HepG2 (cell line): ENCODE data around the gene INO80B. TPM values are rescaled to one million over a fixed set of nuclear protein-coding genes. Genes with fewer than 3 reads are reported as not detected.

Source experiments
- HOXA9 ChIP-seq: sonication (generic); formaldehyde crosslinking; IDR thresholded peaks from 2 replicates; pipeline ENCODE4 v1.8.1; 2022; ENCODE audit warnings: missing genetic modification reagents, mild to moderate bottlenecking, moderate library complexity, borderline replicate concordance
- KLF16 ChIP-seq, 2 experiments: sonication (generic) in 1 of 2; formaldehyde crosslinking in 1 of 2; IDR thresholded peaks; 2 replicates each; pipeline versions ENCODE4 v1.6.1 to v1.8.0; 2016 to 2023; ENCODE audit warnings: missing genetic modification reagents in 2 of 2, missing compliant biosample characterization in 1 of 2
- PAXIP1 ChIP-seq: sonication (generic); formaldehyde crosslinking; conservative IDR thresholded peaks from 2 replicates; pipeline ENCODE4 v1.4.0; 2020; ENCODE audit warnings: mild to moderate bottlenecking, missing genetic modification reagents, moderate library complexity
- RCOR2 ChIP-seq: IDR thresholded peaks from 2 replicates; pipeline ENCODE4 v1.6.1; 2016; ENCODE audit warnings: missing biosample characterization, missing genetic modification reagents
- RFXAP ChIP-seq: sonication (generic); formaldehyde crosslinking; IDR thresholded peaks from 2 replicates; pipeline ENCODE4 v1.4.0; 2020; ENCODE audit warnings: missing genetic modification reagents, borderline replicate concordance
- ZNF878 ChIP-seq: sonication (generic); formaldehyde crosslinking; IDR thresholded peaks from 2 replicates; pipeline ENCODE4 v1.8.1; 2023; ENCODE audit warnings: mild to moderate bottlenecking, missing genetic modification reagents, moderate library complexity
- polyA plus RNA-seq, 8 experiments: library from polyadenylated mRNA; depleted of rRNA in 3 of 8; stranded (reverse) in 7 of 8; unstranded in 1 of 8; fragments of >200 nt; fragmentation: Illumina TruSeq in 4 of 8; extraction: Trizol in 4 of 8; gene quantifications; 2 replicates each; pipeline versions ENCODE4 v1.2.1 to v1.2.3, GENCODE V29; 2011 to 2016; ENCODE audit warnings: low read depth in 4 of 8, missing spikeins in 1 of 8, mixed read lengths in 1 of 8; ENCODE audit not compliant: insufficient read depth in 1 of 8
- total RNA-seq, 5 experiments: library from RNA; depleted of rRNA; stranded (reverse); fragments of >200 nt; fragmentation: Illumina TruSeq; extraction: Trizol; gene quantifications; 2 replicates each; pipeline ENCODE4 v1.2.3, GENCODE V29; 2016; ENCODE audit warnings: low read depth in 1 of 5

INO80B gene
- total and polyA plus RNA-seq, 2 of the 13 experiments (the other 11 are each of a cell fraction or from before 2014, with no cell fraction given): 6.2 to 14.5 TPM

GRCh38 chr2:74442483-74443297 is 12.2 kb upstream of the INO80B start (continued):
- TF ChIP-seq PAXIP1 (CRISPR knock-in tag) (peak; percentile 54; the same call in 1 of the 2 replicates), RCOR2 (CRISPR knock-in tag) (peak; percentile 84), RFXAP (0 out of 2 replicates have a peak, but pooled peaks have one; percentile 11), ZNF878 (peak; percentile 63; the same call in 1 of the 2 replicates), KLF16 (CRISPR knock-in tag; IDR thresholded peaks at IDR 0.05) (peak in 1 of 2 experiments; percentile 8; a peak in 1 of 4 replicates), HOXA9 (CRISPR knock-in tag) (0 out of 2 replicates have a peak, but pooled peaks have one; percentile 40)
